Panc1 (cell line): Measurements from ENCODE around the gene VDR. TPM values are rescaled to one million over a fixed set of nuclear protein-coding genes. Genes with fewer than 3 reads are reported as not detected.

ENCODE experiments used
- ATAC-seq: fragments of 200-7000 bp; cut with Tn5 transposase; 2 replicates; pipeline ENCODE4 v1.9.1; 2020; ENCODE audit warnings: mild to moderate bottlenecking, moderate library complexity
- BruUV-seq: library from RNA; stranded (reverse); fragments of 400-500 nt; replicated peaks from 2 replicates; lab custom pipeline; 2021; lab: Mats Ljungman, UMichigan
- CTCF ChIA-PET: fragments of 300-600 bp; sonication (Branson Sonifier 250); formaldehyde crosslinking; loops from one replicate; lab custom pipeline; 2022; ENCODE audit warnings: antibody characterized with exemption; lab: Charles Lee
- POLR2A ChIA-PET: fragments of 300-600 bp; sonication (Branson Sonifier 250); formaldehyde crosslinking; loops from one replicate; lab custom pipeline; 2022; ENCODE audit warnings: antibody characterized with exemption; lab: Charles Lee
- DNase-seq: peaks from one replicate; pipeline ENCODE4 v3.0.0-alpha.2; 2010; ENCODE audit warnings: low read depth, low spot score
- H3K27ac ChIP-seq: 2 replicates; pipeline ENCODE4 v1.5.1; 2011; ENCODE audit warnings: mild to moderate bottlenecking, low read length, inconsistent platforms
- H3K27me3 ChIP-seq: fragments of 200-500 bp; sonication (Bioruptor generic); 2 replicates; pipeline ENCODE4 v1.6.0; 2014; ENCODE audit warnings: low read length, inconsistent platforms; ENCODE audit not compliant: control insufficient read depth, insufficient read depth
- H3K36me3 ChIP-seq: fragments of 200-500 bp; sonication (Bioruptor generic); 2 replicates; pipeline ENCODE4 v1.5.1; 2014; ENCODE audit warnings: inconsistent platforms, mild to moderate bottlenecking, low read length, moderate library complexity; ENCODE audit not compliant: control insufficient read depth, insufficient read depth
- H3K4me1 ChIP-seq: 2 replicates; pipeline ENCODE4 v1.5.1; 2011; ENCODE audit warnings: inconsistent platforms, mild to moderate bottlenecking, low read length, moderate library complexity; ENCODE audit not compliant: control insufficient read depth, insufficient read depth
- H3K4me3 ChIP-seq, 2 experiments: 2 replicates each; pipeline ENCODE4 v1.5.1; 2011 to 2012; ENCODE audit warnings: low read depth in 2 of 2, low read length in 2 of 2, mild to moderate bottlenecking in 2 of 2, inconsistent platforms in 1 of 2, moderate library complexity in 1 of 2
- H3K9me3 ChIP-seq: fragments of 200-500 bp; sonication (Bioruptor generic); 2 replicates; pipeline ENCODE4 v1.5.1; 2014; ENCODE audit warnings: low read depth, mild to moderate bottlenecking, inconsistent platforms, low read length, moderate library complexity; ENCODE audit not compliant: control insufficient read depth, insufficient read depth
- CTCF ChIP-seq: fragments of 450-650 bp; IDR thresholded peaks from 2 replicates; pipeline ENCODE4 v1.5.1; 2017; ENCODE audit warnings: mild to moderate bottlenecking
- POLR2AphosphoS5 ChIP-seq: IDR thresholded peaks from 2 replicates; pipeline ENCODE4 v1.6.1; 2012; ENCODE audit warnings: mild to moderate bottlenecking, low read depth, low read length, moderate library complexity
- REST ChIP-seq, 2 experiments: IDR thresholded peaks; 2 replicates each; pipeline ENCODE4 v1.6.1; 2011 to 2012; ENCODE audit warnings: low read depth in 2 of 2, control low read depth in 1 of 2, low read length in 1 of 2, mild to moderate bottlenecking in 1 of 2, moderate library complexity in 1 of 2; ENCODE audit not compliant: insufficient read depth in 1 of 2
- SIN3A ChIP-seq: IDR thresholded peaks from 2 replicates; pipeline ENCODE4 v1.6.1; 2012; ENCODE audit warnings: low read depth, mild to moderate bottlenecking, low read length, moderate library complexity, borderline replicate concordance; ENCODE audit not compliant: insufficient read depth
- TCF7L2 ChIP-seq: IDR thresholded peaks from 2 replicates; pipeline ENCODE4 v1.6.1; 2011; ENCODE audit warnings: mild to moderate bottlenecking, low read depth, low read length, inconsistent platforms
- in situ Hi-C: cut with HindIII; loops from 2 replicates; pipeline ENCODE4 v1.10.0; 2016; ENCODE audit warnings: low sequenced_read_pairs, low pct_unique_long_range_greater_than_20kb
- intact Hi-C: fragments of 100-400 bp; cut with micrococcal nuclease; formaldehyde crosslinking; loops from one replicate; pipeline ENCODE4 v1.10.0; 2022; ENCODE audit not compliant: unreplicated experiment
- total RNA-seq: library from RNA; stranded (reverse); gene quantifications from one replicate; pipeline ENCODE4 v1.2.1, GENCODE V29; 2021; ENCODE audit not compliant: unreplicated experiment

VDR gene
- total RNA-seq, 1 experiment from 2014 or later: 3.0 TPM

GRCh38 chr12:47841910-47842309, 62.9 kb downstream of the VDR start:
- Histone ChIP-seq H3K27me3 (peaks cover 3% of the 10 kb centered on the region; the same call in 1 of the 2 replicates), H3K9me3 (no peaks in the 10 kb centered on the region), H3K4me3 (no peak overlapping the region), H3K27ac (no peak overlapping the region), H3K36me3 (no peaks in the 10 kb centered on the region), H3K4me1 (no peaks in the 10 kb centered on the region)
- ChIA-PET POLR2A (no interaction called here), CTCF (interaction anchor here (0.6 to 0.8 kb wide), 2 partner anchors 33 to 44 kb away, joined by 4 to 5 read pairs; no protein-coding TSS in a partner anchor)
- DNase-seq (no peak), ATAC-seq (no peak)
- no peak for TF ChIP-seq SIN3A
- TF ChIP-seq TCF7L2: no peak
- TF ChIP-seq CTCF: no peak
- no peak for TF ChIP-seq POLR2AphosphoS5
- no peak for TF ChIP-seq REST (IDR thresholded peaks at IDR 0.05; ENCODE audit: insufficient read depth in 1 of 2, low read depth in 2 of 2, low read length in 1 of 2)
- BruUV-seq: no TSS peak
- in situ Hi-C loops: no loop called here
- intact Hi-C loops: no loop called here

- intact Hi-C loops: no loop called here
Measured at GRCh38 chr12:47841501-47841900, 63.3 kb downstream of the VDR start.

More at GRCh38 chr12:47841501-47841900, 63.3 kb downstream of the VDR start:
- DNase-seq (no peak), ATAC-seq (no peak)
- Histone ChIP-seq H3K36me3 (no peaks in the 10 kb centered on the region), H3K4me3 (no peak overlapping the region), H3K4me1 (no peaks in the 10 kb centered on the region), H3K9me3 (no peaks in the 10 kb centered on the region), H3K27me3 (peaks cover 3% of the 10 kb centered on the region; the same call in 1 of the 2 replicates), H3K27ac (no peak overlapping the region)
- ChIA-PET CTCF (interaction anchor here (1.2 kb wide), 1 partner anchor 11 kb away, joined by 3 read pairs; no protein-coding TSS in a partner anchor), POLR2A (no interaction called here)
- in situ Hi-C loops: no loop called here
- TF ChIP-seq POLR2AphosphoS5 (no peak), TCF7L2 (no peak), CTCF (no peak), REST (IDR thresholded peaks at IDR 0.05; ENCODE audit: insufficient read depth in 1 of 2, low read depth in 2 of 2, low read length in 1 of 2) (no peak), SIN3A (no peak)
- no TSS peak for BruUV-seq
